Measurements from ENCODE around the gene ROR2. TPM values are rescaled to one million over a fixed set of nuclear protein-coding genes. Genes with fewer than 3 reads are reported as not detected.
"Not testable (repeated sequence)": the region's sequence is repeated elsewhere in the genome, so short reads cannot be mapped to it uniquely, and the experiment has no call there.

Gene ROR2
- total RNA-seq, 1 experiment from 2014 or later, result 3.2 TPM

GRCh38 chr9:91813176-91813795 is 136.7 kb downstream of the ROR2 start:
- in situ Hi-C loops (cut with HindIII; ENCODE audit: low sequenced_read_pairs), result no loop called here
- DNase-seq (ENCODE audit: low spot score), result no peak

GRCh38 chr9:91812191-91812590 is 137.8 kb downstream of the ROR2 start:
- no peak for DNase-seq (ENCODE audit: low spot score)
- in situ Hi-C loops (cut with HindIII; ENCODE audit: low sequenced_read_pairs), result no loop called here

DNA sequence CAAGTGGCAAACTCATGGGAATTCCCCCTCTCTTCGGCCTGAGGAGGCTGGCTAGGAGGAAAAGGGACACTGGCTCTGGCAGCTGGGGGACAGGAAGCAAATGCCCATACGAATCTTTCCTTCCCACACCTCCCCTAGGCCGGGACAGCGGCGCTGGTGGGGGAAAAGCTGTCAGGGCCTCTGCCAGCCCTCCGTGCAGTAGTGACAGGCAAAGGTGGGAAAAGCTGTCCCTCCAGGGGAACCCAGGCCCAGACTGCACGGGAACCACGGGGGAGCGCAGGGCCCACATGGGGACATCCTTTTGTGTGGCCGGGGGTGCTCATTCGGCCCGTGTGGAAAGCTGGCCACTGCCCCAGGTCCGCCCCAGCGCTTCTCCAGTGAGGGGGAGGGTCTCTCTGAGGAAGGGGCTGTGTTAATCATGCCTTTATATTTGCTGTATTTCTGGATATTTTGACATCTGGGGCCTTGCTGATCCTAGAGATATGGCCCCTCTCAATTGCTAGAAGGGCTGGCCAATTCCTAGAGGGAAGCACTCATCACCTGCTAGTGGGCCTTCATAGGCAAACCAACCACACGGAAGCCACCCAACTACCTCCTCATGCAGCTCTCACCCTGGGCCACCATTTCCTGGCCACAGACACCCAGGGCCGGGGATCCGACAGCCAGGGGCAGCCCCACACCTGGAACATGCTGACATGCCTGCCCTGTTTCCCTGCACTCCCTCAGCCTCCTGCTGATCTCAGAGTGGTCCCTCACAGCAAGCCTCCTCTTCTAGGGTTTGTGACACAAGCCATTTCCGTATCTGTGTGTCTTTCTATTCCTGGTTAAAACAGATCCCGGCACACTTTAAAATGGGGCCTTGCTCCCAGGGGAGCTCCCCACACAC is 138.8 kb downstream of the ROR2 start:
- DNase-seq (ENCODE audit: low spot score), result no peak
- in situ Hi-C loops (cut with HindIII; ENCODE audit: low sequenced_read_pairs), result no loop called here

DNA sequence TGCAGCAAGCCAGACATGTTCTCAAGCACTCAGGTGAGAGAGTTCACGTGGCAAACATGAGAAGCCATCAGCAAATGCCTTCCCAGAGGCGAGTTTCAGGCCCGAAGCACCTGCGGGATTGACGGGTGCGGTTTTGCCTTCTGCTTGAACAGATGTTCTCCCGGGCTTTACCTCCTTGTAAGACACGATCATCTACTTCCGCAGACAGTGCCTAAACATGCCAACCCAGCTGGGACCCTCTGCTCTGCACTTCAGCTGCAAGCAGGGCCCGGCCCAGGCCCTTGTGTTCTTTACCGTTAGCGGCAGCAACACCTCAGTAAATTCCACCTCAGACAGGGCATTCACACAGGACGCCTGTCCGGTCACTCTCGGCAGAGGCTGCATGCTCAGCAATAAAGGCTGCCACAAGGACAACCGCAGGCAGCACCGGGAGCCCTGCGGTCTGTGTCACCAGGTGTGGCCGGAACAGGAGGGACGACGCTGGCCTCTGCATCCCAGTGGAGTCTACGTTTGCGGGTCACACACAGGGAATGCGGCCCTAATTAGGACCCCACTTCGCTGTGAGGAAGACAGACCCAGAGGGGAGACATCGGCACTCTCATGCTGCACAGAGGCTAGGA is 139.6 kb downstream of the ROR2 start:
- DNase-seq (ENCODE audit: low spot score), result no peak
- in situ Hi-C loops (cut with HindIII; ENCODE audit: low sequenced_read_pairs), result no loop called here

GRCh38 chr9:91809581-91810285 is 140.3 kb downstream of the ROR2 start:
- no peak for DNase-seq (ENCODE audit: low spot score)
- in situ Hi-C loops (cut with HindIII; ENCODE audit: low sequenced_read_pairs), result no loop called here

- in situ Hi-C loops (cut with HindIII; ENCODE audit: low sequenced_read_pairs), result no loop called here
These were observed 142.3 kb downstream of the ROR2 start for GRCh38 chr9:91807643-91808246.

GRCh38 chr9:91805031-91805430 is 145.0 kb downstream of the ROR2 start:
- in situ Hi-C loops (cut with HindIII; ENCODE audit: low sequenced_read_pairs), result no loop called here
- no peak for DNase-seq (ENCODE audit: low spot score)

More at GRCh38 chr9:91807643-91808246, 142.3 kb downstream of the ROR2 start:
- DNase-seq (ENCODE audit: low spot score), result no peak

DNA sequence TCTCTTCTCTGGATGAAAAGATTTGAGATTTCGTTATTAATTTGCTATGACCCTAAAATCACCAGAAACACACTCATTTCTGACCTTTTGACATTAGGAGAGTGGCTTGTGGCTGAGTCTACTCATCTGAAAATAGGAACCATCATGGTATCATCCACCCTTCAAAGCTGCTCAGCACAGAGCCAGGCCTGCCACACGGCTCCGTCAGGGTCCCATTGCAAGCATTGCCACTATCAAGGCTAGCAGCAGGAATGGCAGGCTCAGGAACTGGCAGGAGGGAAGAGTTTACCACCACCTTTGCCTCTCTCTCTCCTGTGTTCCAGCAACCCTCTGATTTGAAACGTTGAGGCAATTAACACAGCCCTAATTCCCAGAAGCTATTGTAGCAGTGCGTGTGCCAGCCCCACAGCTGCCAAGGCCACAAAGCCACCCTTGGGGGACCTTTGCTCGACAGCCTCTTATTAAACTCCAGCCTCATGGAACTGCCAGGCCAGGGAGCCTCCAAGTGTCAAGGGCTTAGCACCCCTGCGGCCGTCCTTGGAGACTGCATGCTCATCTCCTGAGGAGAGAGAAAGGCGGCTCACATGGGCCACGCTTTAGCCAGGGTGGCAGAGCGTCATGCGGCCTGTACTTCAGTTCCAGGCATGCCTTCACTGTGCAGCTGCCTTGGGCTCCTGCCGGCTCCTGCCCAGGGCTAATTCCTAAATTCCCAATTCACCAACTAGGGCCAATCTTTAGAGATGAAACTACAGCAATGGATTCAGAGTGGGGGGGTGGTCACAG is 145.9 kb downstream of the ROR2 start:
- DNase-seq (ENCODE audit: low spot score), result no peak
- in situ Hi-C loops (cut with HindIII; ENCODE audit: low sequenced_read_pairs), result no loop called here

GRCh38 chr9:91803151-91803940 is 146.7 kb downstream of the ROR2 start:
- no peak for DNase-seq (ENCODE audit: low spot score)
- in situ Hi-C loops (cut with HindIII; ENCODE audit: low sequenced_read_pairs), result no loop called here

DNA sequence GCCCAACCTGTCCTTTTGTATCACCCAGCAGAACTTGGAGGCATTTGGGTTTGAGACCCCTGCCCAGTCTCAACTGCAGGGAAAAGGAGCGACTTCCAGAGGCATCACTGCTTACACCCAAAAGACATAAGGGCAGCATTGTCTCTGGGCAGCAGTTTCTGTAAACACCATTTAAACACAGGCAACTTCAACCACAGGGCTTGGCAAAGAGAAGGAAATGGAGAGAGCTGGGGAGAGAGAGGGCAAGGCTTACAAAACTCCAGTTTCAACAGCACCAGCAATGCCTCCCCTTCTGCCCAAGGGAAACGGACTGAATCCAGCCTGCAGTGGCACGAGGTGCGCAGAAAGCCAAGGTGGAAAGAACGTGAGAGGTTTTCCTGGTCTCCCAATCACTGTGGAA is 147.6 kb downstream of the ROR2 start:
- DNase-seq (ENCODE audit: low spot score), result no peak
- in situ Hi-C loops (cut with HindIII; ENCODE audit: low sequenced_read_pairs), result no loop called here

DNA sequence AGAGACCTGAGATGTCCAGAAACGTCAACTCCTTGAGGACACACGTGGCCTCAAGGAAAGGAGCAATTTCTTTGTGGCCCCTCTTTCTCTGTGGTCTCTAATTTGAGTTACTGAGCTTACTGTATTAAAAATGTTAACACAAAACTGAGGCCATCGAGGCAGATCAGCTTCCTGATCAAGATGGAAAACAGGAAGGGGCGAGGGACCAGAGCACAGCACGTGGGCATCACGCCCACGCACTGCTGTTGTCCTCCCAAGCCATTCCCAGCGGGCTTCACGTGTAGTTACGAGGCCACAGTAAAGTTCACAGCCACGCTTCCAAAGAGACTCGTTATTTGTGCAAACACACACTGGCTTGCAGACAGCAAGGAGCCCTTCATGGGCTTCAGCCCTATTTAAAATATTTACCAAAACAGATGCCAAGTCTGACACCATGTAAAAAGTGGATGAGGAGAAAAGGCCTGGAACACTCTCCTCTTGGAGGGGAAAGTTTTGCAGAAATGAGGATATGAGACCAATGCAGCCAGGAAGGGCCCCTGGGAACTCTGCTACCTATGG is 149.5 kb downstream of the ROR2 start:
- in situ Hi-C loops (cut with HindIII; ENCODE audit: low sequenced_read_pairs), result no loop called here
- no peak for DNase-seq (ENCODE audit: low spot score)

- no peak for DNase-seq (ENCODE audit: low spot score)
- in situ Hi-C loops (cut with HindIII; ENCODE audit: low sequenced_read_pairs), result no loop called here
These were observed 150.8 kb downstream of the ROR2 start for GRCh38 chr9:91799113-91799744.

DNA sequence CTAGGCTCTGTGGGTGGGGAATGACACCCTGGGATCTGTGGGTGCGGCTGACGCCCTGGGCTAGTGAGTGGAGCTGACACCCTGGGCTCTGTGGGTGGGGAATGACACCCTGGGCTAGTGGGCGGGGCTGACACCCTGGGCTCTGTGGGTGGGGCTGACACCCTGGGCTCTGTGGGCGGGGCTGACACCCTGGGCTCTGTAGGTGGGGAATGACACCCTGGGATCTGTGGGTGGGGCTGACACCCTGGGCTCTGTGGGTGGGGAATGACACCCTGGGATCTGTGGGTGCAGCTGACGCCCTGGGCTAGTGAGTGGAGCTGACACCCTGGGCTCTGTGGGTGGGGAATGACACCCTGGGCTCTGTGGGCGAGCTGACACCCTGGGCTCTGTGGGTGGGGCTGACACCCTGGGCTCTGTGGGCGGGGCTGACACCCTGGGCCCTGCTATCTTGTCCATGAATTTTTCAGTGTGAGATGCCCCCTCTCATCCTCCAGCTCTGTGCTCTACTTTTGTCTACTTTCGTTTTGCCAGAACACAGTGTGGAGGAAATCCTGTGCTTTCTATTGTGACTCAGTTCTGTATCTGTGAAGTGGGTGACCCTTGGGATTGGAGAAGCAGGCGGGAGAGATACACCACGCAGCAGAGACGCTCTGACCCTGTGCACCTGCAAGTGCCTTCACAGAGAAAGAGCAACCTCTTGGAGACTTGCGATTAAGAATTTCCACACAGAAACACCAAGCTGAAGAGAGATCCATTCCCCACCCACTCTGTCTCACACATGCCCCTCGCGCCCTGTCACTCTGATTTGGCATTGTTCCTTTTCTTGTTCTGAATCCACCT is 151.5 kb downstream of the ROR2 start:
- in situ Hi-C loops (cut with HindIII; ENCODE audit: low sequenced_read_pairs); DNase-seq (ENCODE audit: low spot score): not testable (repeated sequence)

DNA sequence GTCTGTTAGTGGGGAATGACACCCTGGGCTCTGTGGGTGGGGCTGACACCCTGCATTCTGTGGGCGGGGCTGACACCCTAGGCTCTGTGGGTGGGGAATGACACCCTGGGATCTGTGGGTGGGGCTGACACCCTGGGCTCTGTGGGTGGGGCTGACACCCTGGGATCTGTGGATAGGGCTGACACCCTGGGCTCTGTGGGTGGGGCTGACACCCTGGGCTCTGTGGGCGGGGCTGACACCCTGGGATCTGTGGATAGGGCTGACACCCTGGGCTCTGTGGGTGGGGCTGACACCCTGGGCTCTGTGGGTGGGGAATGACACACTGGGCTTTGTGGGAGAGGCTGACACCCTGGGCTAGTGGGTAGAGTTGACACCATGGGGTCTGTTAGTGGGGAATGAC is 152.5 kb downstream of the ROR2 start:
- DNase-seq (ENCODE audit: low spot score); in situ Hi-C loops (cut with HindIII; ENCODE audit: low sequenced_read_pairs): not testable (repeated sequence)

GRCh38 chr9:91796516-91796915 is 153.5 kb downstream of the ROR2 start:
- DNase-seq (ENCODE audit: low spot score); in situ Hi-C loops (cut with HindIII; ENCODE audit: low sequenced_read_pairs): not testable (repeated sequence)

DNA sequence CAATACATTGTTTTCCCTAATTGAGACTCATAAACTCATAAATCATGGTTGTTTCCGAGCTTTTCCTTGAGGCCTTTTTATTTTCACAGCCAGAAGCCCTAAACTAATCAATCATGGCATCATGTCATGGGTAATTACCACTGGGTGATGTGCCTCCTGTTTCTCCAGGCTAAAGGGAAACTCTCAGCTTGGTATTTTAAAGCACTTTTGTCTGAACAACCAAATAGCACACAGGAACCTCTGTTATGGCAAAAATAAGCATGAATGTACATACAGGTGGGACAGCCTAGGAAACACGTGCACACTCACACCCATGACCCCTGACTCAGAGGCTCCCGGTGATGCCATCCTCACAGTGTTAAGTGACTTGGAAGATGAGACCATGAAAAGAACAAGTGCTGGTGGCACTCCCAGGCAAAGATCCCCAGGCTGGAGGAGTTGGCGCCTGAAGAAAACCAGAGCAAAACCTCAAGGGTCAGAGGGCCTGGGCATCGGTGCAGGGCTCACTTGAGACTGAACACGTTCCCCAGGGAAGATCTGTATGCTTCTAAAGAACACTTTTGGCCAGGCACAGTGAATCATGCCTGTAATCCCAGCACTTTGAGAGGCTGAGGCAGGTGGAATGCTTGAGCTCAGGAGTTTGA is 154.3 kb downstream of the ROR2 start:
- in situ Hi-C loops (cut with HindIII; ENCODE audit: low sequenced_read_pairs), result no loop called here
- DNase-seq (ENCODE audit: low spot score), result no peak
